Activated T-cell treated with anti-CD3 and anti-CD28 coated beads for 24 hours (primary cell): ENCODE measurements around the gene ITPK1.
A peak's percentile ranks its signal among the peaks of the same experiment; 100 is the strongest.

ENCODE experiments used
- DNase-seq: peaks from one replicate; pipeline ENCODE4 v3.0.0-alpha.2; 2020; ENCODE audit warnings: low read depth

The ITPK1 gene

DNA sequence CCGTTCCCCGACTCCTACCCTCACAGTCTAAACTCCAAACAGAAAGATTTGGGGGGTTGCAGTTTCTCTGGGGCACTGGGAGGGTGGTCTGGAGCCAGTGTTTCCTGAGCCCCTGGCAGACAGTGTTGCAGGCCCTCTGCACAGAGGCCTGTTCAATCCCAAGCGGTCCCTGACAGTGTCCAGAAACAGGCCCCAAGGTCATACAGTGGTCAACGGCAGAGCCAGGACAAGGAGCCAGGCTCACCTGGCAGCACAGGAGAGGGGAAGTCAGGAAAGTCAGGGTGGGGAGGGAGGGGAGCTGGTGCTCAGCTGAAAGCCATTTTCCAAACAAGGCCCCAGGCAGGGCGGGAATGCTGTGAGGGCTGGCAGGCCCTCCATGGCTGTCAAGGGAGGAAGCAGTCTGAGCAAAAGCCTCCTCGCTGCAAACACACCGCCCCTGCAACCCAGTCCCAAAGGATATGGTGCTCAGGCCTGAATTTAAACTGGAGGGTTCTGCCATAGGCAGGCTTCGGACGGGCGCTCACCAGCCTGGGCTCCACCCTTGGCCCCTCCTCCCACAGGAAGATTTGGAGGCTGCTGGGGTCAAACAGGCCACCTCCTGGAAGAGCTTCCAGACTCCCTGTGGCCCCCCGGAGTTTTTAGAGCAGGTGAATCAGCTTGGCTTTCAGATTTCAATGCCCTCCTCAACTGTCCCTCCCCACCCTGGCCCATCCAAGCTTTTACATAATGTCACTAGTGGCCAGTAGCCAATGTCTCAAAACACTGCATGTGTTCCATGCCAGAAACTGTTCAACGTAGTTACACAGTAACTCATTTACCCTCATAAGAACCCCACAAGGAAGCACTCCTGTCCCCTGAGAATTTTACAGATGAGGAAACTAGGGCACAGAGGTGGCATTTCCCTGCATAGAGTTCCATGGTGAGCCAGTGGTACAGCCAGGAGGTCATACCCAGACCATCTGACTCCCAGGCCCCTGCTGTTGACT lies 151.3 kb downstream of the ITPK1 start:
- DNase-seq, result no peak

DNA sequence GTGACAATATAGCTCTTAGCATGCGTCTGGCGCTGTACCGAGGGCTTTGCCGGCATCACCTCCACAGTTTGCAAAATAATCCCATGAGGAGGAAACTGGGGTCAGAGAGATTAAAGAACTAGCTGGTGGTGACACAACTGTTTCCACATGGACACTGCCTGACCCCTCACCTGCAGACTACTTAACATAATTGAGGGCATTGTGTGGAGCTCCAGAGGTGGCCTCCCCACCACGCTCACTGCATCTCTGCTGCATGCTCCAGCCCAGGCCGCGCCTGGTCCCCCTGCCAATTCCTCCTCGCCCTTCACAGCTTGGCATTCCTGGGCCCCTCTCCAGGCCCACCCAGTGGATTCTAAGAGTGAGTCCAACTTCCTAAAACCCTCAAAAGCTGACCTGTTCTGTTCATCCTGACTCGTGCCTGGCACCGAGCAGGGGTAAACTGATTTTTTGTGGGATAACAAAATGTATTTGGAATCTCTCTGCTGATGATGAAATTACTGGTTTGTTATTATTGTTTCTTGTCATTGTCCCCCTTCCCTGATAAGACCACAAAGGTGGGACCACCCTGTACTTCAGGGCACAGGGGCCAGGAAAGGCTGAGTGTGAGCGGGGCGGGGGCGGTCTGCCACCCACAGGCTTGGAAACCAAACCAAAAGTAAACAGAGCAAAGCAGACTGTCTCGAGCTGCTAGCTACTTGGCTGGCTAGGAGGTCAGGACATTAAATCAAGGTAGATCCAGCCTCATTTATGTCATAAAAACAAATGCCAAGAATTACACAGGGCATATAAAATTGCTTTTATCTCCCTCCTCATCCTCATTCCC lies 152.2 kb downstream of the ITPK1 start:
- DNase-seq, result no peak

DNA sequence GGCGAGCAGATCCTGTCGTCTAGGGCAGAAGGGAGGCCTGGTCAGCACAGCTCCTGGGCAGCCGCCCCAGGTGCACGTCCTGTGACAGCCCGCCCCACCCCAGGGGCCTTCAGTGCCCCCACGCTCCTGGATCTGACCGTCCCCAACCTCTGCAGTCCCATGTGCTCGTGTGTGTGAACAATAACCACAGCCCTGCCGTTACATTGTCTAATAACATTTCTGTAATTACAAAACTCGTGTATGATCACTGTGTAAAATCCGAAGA lies 153.0 kb downstream of the ITPK1 start:
- DNase-seq, result no peak

DNA sequence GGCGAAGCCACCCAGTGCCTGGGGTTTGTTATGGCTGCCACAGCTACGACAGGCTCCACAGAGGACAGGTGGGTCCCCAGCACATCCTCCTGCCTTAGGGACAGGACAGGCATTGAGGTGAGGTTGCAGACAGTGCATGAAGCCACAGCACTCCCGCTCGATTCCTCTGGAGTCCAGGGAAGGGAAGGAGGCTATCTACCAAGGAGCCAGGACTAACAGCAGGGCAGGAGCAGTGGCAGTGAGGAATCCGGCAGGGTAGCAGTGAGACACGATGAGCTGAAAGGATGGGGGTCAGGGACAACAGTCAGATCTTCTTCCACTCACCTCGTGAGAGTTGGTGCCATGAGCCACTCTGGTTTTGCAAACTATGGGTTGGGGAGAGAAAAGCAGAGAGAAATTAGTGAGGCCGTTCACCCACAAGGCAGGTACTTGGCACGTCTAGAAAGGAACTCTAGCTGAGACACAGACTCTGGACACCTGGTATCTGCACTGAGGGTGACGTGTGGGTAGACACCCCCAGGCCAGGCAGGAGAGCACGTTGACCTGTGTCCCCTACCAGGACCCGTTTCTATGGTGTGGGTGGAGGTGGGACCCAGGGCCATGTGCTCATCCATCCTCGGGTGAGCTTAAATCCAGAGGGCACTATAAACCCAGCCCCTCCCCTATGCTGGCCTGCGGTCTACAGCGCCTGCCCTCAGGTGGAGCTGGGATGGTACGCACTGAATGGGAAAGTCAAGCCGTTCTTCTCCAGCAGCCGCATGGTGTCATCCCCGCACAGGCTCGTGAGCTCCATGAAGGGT lies 153.5 kb downstream of the ITPK1 start:
- DNase-seq, result no peak

DNA sequence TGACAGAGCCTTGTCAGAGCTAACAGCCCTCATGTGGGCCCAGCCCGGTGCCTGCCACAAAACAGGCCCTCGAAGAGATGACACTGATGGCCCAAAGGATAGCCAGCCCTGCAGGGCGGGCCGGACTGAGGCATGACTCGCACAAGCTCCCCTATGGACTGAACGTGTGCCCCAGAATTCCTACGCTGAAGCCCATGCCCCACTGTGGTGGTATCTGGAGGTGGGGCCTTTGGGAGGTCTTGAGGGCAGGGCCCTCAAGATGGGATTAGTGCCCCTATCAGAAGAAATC lies 154.2 kb downstream of the ITPK1 start:
- no peak for DNase-seq

DNA sequence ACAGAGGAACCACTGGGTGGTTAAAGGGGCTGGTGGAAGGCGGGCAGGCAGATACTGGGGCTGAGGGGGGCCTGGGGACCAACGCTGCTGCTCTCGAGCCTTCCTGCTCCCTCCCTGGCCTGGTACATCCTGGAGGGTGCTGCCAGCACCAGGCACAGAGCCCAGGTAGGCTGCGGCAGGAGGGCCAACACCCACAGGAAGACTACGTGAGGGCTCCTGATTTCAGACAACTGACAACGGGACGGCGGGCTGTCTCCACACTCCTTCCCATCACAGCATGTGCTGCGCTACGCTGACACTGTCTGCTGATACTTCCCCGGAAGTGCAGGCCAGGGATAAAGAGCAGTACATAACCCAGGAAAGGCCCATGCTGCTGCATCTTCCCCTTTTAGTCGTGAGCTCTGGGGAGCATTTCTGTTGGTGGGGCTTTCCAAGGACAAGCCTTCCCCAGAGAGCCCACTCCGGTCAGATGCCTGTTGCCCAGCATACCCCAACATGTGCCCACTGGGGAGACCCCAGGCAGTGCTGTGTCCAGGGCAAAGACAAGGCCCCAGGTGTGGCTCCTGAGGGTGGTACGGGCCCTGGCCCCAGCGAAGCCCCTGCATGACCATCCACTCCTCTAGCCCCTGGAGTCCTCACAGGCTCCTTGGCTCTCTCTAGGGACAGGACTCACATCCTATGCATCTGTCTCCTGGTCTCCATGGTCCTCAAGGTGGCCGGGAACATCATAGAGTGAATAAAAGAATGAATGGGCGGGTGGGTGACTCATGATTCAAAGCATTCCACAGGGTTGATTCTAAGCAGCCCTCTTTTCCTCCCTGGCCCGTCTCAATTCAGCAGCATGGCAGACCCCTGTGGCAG lies 154.8 kb downstream of the ITPK1 start:
- no peak for DNase-seq

DNA sequence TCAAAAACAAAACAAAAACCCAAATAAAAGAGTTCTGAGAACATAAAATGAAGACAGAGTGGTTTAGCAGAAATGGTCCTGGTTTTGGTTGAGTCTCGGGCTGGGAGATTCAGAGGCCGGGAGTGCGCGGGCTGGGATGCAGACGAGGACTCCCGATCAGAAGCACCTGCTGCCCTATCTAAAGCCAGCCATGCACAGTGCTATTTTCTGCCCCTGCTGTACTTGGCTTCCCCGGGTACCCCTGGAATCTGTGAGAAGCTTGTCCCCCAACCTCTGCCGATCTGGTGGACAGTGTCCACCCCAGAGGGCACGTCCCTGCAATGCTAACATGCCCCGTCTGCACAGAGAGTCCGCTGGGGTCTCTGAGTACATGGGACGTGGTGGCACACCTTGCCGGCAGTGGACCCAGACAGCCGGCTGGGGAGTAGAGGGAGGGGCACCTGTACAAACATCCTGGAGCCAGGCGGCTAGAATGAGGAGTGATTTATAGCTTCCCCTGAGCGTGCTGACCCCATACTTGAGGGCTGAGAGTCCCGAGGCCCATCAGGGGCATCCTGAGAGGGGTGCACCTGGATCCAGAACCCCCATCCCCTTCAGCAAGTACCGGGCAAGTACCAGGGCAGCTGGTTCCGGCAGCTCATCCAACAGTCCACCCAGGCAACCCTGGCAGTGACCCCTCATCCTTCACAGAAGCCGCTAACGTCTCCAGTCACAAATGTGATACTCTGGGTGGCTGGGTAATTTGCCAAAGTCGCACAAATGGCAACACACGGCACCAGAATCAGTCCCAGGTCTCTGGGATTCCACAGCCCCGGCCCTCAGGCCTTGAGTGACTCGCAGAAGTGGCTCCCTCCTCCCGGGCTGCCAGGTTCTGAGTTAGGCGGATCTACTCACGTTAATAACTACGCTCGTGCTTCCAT lies 155.7 kb downstream of the ITPK1 start:
- no peak for DNase-seq

DNA sequence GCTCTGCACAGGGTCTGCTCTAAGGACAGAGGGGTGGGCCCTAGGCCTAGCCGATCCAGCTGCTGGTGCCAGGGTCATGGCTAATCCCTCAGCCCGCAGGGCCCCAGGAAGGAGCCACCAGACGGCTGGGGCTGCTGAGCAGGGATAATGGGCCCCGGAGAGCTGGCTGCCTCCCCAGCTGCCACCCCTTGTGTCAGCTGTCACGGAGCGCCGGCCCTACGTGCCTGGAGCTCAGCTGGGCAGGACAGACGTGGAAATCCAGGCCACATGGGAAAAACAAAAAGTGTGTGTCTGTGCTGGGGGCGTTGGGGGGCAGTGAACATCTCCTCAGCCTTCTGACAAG lies 156.6 kb downstream of the ITPK1 start:
- DNase-seq, result no peak

DNA sequence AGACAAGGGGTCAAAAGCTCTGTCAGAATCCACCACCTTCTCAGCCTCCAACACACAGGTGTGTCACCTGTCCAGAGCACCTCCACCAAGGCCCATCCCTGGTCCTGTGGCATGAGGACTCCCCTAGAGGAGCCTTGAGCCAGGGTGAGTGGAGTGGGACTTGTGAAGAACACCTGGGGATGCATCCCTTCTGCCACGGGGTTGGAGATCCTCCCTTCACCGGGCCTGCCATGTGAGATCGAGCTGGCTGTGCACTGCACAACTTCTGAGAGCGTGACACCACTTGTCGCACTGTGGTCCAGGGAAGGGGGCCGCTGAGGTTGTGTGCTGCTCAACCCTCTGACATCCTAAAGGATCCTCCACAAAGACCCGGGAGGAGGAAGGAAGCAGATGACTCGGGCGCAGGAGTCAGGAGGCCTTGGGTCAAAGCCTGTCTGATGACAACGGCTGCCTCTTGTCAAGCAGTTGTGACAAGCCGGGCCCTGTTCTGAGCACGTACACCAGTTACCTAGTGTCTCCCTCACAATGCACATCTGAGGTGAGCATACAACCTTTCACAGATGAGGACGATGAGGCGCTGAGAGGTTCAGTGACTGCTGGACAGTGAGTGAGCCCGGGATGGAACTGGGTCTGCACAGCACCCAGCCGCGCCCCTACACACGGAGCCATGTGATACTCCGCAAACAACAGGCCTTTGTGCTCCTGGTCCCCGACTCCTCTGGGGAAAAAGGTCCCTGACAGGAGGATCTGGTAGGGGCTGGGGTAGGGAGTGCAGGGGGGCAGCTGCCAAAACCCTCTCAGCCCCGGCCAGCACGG lies 157.1 kb downstream of the ITPK1 start:
- DNase-seq, result no peak

DNA sequence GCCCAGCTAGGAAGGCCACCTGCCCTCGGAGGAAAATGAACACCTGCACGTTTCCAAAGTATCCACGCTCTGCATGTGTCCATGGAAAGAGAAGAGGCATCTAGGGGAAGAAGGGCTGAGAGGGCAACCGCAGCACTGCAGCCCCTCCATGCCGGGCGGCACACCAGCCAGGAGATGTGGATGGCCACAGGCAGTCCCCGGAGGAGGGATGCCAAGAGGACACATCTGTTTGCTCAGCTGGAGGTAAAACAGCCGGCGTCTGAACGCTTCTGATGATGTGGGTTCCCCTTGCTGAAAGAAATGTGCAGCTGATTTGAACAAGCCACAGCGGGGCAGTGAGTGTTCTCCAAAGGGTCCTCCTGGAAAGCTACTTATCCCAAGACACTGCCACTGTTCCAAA lies 158.8 kb downstream of the ITPK1 start:
- no peak for DNase-seq

DNA sequence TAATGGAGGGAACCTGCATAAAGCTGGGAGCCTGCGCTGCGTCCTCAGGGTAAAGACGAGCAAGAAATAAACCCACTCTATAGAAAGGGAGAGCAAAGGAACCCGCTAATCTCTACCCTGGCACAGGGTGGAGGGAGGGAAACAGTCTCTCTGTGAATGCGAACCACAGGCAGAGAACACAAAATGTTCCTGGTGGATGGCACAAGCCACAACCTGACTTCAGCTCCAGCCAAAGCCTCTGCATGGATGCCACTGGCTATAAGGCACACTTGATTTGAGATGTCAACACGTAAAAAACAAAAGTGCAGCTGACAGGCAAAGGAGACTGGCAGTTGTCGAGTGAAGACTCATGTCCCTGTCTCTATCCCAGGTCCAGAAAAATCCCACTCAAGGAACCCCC lies 160.3 kb downstream of the ITPK1 start:
- DNase-seq, result no peak

DNA sequence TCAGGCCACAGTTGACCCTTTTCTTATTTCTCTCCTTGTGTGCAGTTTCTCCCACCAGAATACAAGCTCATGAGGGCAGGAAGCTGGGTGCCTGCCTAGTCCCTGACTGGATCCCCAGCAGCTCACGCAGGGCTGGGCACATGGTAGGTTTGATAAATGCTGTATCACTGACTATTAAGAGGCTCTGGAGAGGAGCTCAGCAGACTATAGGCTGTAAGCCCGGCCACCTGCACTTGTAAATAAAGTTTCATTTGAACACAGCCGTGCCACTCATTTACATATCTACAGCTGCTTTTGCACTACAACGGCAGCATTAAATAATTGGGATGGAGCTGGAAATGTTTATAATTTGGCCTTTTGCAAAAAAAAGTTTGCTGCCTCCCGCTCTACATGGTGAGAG lies 160.8 kb downstream of the ITPK1 start:
- DNase-seq, result no peak

DNA sequence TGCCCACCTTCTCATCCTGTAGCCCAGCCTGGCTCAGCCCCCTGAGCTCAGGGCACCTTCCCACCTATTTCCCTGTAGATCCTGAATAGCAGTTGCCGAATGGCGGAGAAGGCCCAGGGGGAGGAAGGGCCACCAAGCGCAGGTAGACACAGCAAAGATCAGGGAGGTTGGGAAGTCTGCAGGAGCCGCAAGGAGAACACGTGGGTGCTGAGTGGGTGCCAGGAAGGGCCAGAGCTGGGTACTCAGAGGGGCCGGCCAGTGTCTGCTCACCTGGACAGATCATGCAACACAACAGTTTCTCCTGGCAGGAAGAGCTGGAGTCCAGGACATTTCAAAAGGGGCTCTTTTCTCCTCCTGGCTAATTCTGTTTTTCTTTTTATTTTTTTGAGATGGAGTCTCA lies 162.2 kb downstream of the ITPK1 start:
- no peak for DNase-seq

DNA sequence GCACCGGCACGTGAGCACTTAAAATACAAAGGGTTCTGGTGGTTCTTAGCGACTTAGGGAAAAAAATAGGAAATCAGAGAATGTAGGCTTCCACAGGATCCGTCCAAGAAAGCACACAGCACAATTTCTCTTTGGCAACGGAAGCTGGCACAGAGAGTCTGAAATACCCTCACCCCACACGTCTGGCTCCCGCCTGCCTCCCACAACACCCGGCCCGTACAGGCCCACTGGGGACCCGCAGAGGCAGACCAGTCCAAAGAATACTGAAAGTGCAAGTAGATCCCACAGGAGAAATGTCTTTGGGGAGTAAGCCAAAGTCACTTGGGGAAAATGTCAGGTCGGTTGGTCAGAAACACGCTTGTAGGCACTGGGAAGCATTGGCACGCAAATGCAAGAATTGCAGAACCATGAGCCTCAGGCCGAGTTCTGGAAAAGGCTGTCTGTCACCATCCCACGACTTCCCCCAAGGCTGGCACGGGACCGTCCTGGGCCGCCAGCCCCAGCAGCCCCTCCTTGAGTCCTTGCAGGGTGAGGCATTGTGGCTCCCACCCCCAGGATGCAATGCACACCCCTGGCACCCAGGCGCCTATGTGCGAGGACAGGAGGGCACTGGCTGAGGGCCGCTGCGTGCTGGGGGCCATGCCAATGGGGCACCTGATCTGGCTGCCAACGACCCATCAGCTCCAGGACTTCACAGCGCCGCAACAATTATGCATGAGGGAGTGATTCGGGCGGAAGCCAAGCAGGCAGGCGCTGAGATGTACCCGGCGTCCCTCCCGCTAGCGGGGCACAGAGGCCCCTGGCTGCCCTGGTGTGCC lies 163.0 kb downstream of the ITPK1 start:
- DNase-seq, result no peak

DNA sequence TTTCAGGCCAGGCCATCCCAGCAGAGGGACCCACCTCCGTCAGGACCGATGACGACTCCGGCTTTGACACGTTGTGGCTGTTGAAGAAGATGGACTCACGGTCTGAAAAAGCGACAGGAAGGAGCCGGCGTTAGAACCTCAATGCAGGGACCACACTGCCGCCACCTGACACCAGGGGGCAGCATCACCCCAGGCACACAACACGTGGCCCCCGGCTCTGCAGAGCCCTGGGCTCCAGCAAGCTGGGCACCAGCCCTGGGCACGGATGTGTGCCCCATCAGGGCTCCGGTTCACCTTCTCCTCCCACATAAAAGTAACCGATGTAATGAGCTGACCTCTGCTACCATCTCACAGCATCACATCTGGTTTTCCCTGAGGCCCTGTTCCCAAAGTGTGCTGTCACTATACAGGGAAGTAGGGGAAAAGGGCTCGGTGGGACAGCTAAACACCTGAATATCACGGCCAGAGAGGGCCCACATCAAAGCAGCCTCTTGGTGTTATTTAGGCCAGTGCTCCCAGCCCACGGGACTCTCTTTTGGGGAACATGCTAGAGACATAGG lies 163.7 kb downstream of the ITPK1 start:
- DNase-seq, result peak; percentile 79

DNA sequence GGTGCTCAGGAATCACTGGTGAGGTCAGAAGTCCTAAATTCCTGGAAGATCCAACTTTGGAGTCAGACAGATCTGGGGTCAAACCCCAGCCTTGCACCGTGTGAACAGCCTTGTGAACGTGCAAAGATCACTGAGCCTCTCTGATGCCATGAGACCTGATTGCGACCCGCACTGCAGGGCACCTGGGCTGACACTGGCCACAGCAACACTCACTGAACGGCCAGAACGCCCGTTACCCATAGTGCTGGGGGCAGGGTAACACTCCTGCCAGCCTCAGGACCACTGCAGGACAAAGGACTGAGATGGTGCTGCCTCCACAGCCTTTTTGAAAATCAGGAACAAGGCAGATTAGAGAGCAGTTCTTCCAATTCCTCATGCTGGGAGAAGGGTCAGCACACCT lies 164.5 kb downstream of the ITPK1 start:
- DNase-seq, result no peak

DNA sequence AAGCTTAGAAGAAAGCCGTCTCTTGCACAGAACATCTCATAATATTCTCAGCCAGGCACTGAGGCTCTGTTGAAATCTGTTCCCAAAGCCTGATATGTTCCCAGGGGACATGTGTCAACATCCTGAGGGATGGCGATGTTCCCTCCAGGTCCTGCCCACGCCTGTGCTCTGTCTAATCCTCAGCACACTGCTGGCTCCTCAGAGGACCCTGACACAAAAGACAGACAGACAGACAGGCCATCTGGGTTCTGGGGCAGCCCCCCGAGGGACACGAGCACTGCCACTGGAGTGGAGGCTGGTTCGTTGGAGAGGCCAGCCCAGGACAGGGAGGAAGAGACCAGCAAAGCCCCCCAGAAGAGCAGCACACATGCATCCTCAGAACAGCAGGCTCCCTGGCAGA lies 165.0 kb downstream of the ITPK1 start:
- DNase-seq, result no peak

DNA sequence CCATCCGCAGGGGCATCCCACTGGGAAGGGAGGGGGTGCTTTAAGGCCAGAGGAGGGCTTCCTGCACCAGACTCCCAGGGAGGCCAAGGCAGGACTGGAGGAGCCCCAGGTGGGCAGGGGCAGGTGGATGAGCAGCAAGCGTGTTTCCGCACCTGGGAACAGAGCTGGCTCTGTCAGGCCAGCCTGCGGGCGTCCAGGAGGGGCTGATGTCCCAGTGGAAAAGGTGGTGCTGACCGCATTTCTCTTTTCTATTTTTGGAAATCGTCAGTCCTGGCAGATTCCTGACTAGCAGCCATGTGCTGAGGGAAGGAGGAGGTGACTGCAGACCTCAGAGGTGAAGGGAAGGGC lies 165.6 kb downstream of the ITPK1 start:
- no peak for DNase-seq
